Ovary (tissue), 3 donors: ENCODE data around the gene PRDX2.

ENCODE experiments used
- CTCF ChIP-seq, 3 donors: fragments of 450-650 bp in 2 of 3; fragments of 200-600 bp in 1 of 3; IDR thresholded peaks; one replicate each; pipeline versions ENCODE4 v1.5.1 to v1.8.0; 2016 to 2022; ENCODE audit warnings: antibody characterized with exemption in 3 of 3, mild to moderate bottlenecking in 1 of 3
- EP300 ChIP-seq: sonication (generic); formaldehyde crosslinking; IDR thresholded peaks from one replicate; pipeline ENCODE4 v1.6.1; 2017; ENCODE audit warnings: antibody characterized with exemption
- POLR2A ChIP-seq: fragments of 450-650 bp; IDR thresholded peaks from one replicate; pipeline ENCODE4 v1.6.1; 2017; ENCODE audit warnings: antibody characterized with exemption, mild to moderate bottlenecking, moderate library complexity
- donor health status: DM: no; HTN: no; CAD: no.

GRCh38 chr19:12786141-12786870, 15.3 kb downstream of the PRDX2 start:
- TF ChIP-seq CTCF (IDR thresholded peaks at IDR 0.05): no peak
- no peak for TF ChIP-seq POLR2A
- no peak for TF ChIP-seq EP300
